A673 (cell line): ENCODE measurements around the gene CALHM5. TPM values are rescaled to one million over a fixed set of nuclear protein-coding genes. Genes with fewer than 3 reads are reported as not detected.

Experiments
- BruUV-seq: library from RNA; stranded (reverse); fragments of 400-500 nt; replicated peaks from 2 replicates; lab custom pipeline; 2021; lab: Mats Ljungman, UMichigan
- CTCF ChIA-PET: fragments of 300-600 bp; sonication (Branson Sonifier 250); formaldehyde crosslinking; loops from one replicate; lab custom pipeline; 2022; ENCODE audit warnings: antibody characterized with exemption; lab: Charles Lee
- POLR2A ChIA-PET: fragments of 300-600 bp; sonication (Branson Sonifier 250); formaldehyde crosslinking; loops from one replicate; lab custom pipeline; 2022; ENCODE audit warnings: antibody characterized with exemption; ENCODE audit not compliant: low non-redundant PET; lab: Charles Lee
- DNase-seq: peaks from one replicate; pipeline ENCODE4 v3.0.0-alpha.2; 2015; ENCODE audit warnings: low spot score
- H3K27ac ChIP-seq: fragments of 200-600 bp; sonication (generic); 2 replicates; pipeline ENCODE4 v1.5.1; 2016; ENCODE audit warnings: mixed run types, low read depth, mild to moderate bottlenecking, mixed read lengths, antibody characterized with exemption, low read length; ENCODE audit not compliant: poor library complexity, severe bottlenecking
- H3K27me3 ChIP-seq: fragments of 200-600 bp; sonication (generic); replicated peaks from 2 replicates; pipeline ENCODE4 v1.6.1; 2017; ENCODE audit warnings: mixed run types, low read depth, mild to moderate bottlenecking, mixed read lengths, antibody characterized with exemption, low read length; ENCODE audit not compliant: insufficient read depth, poor library complexity
- H3K36me3 ChIP-seq: fragments of 200-600 bp; sonication (generic); 2 replicates; pipeline ENCODE4 v1.6.1; 2016; ENCODE audit warnings: mixed run types, mild to moderate bottlenecking, mixed read lengths, antibody characterized with exemption, low read length; ENCODE audit not compliant: insufficient read depth, poor library complexity, severe bottlenecking
- H3K4me1 ChIP-seq: fragments of 200-600 bp; sonication (generic); 2 replicates; pipeline ENCODE4 v1.6.1; 2017; ENCODE audit warnings: mixed run types, mild to moderate bottlenecking, mixed read lengths, antibody characterized with exemption, low read length; ENCODE audit not compliant: insufficient read depth, poor library complexity, severe bottlenecking
- H3K4me3 ChIP-seq: fragments of 200-600 bp; sonication (generic); 2 replicates; pipeline ENCODE4 v1.5.1; 2016; ENCODE audit warnings: low read depth, mixed run types, mild to moderate bottlenecking, mixed read lengths, low read length; ENCODE audit not compliant: poor library complexity, severe bottlenecking
- H3K9me3 ChIP-seq: fragments of 200-600 bp; sonication (generic); 2 replicates; pipeline ENCODE4 v1.6.1; 2016; ENCODE audit warnings: mixed run types, low read depth, mild to moderate bottlenecking, mixed read lengths, antibody characterized with exemption, low read length; ENCODE audit not compliant: poor library complexity, severe bottlenecking
- CTCF ChIP-seq: fragments of 300-800, 200-600 bp; sonication (generic); conservative IDR thresholded peaks from 2 replicates; pipeline ENCODE4 v1.5.1; 2017; ENCODE audit warnings: low read depth, mild to moderate bottlenecking, antibody characterized with exemption, low read length, moderate library complexity, mixed read lengths
- EZH2 ChIP-seq: fragments of 200-600 bp; sonication (generic); IDR thresholded peaks from 2 replicates; pipeline ENCODE4 v1.6.1; 2017; ENCODE audit warnings: borderline replicate concordance, low read depth, mild to moderate bottlenecking, mixed read lengths, antibody characterized with exemption, low read length; ENCODE audit not compliant: poor library complexity, severe bottlenecking
- intact Hi-C: fragments of 100-400 bp; cut with micrococcal nuclease; formaldehyde crosslinking; loops from one replicate; pipeline ENCODE4 v1.10.0; 2022; ENCODE audit not compliant: unreplicated experiment
- total RNA-seq: library from RNA; stranded (reverse); gene quantifications from 2 replicates; pipeline ENCODE4 v1.2.3, GENCODE V29; 2021

The CALHM5 gene
- total RNA-seq, 1 experiment from 2014 or later, result 0.26 TPM

GRCh38 chr6:116528133-116528532 lies 16.7 kb downstream of the CALHM5 start:
- intact Hi-C loops, result no loop called here
- Histone ChIP-seq H3K36me3 (no peaks in the 10 kb centered on the region), H3K4me3 (no peak overlapping the region), H3K4me1 (peaks cover 10% of the 10 kb centered on the region), H3K27ac (no peak overlapping the region), H3K9me3 (no peaks in the 10 kb centered on the region), H3K27me3 (no peaks in the 10 kb centered on the region)
- no TSS peak for BruUV-seq
- no peak for DNase-seq
- TF ChIP-seq EZH2 (no peak), CTCF (no peak)
- POLR2A ChIA-PET, result no interaction called here
- CTCF ChIA-PET, result no interaction called here

GRCh38 chr6:116528780-116529179 lies 17.3 kb downstream of the CALHM5 start:
- no peaks in the 10 kb centered on the region for H3K9me3 ChIP-seq
- no peak for TF ChIP-seq EZH2
- TF ChIP-seq CTCF, result no peak
- DNase-seq, result no peak
- CTCF ChIA-PET, result no interaction called here
- H3K4me1 ChIP-seq, result peaks cover 10% of the 10 kb centered on the region
- no peak overlapping the region for H3K27ac ChIP-seq
- intact Hi-C loops, result no loop called here
- POLR2A ChIA-PET, result no interaction called here
- no peak overlapping the region for H3K4me3 ChIP-seq
- no peaks in the 10 kb centered on the region for H3K27me3 ChIP-seq
- no TSS peak for BruUV-seq
- H3K36me3 ChIP-seq, result no peaks in the 10 kb centered on the region

GRCh38 chr6:116529466-116530290 lies 18.2 kb downstream of the CALHM5 start:
- intact Hi-C loops, result no loop called here

More at GRCh38 chr6:116529466-116530290, 18.2 kb downstream of the CALHM5 start:
- Histone ChIP-seq H3K27ac (no peak overlapping the region), H3K27me3 (no peaks in the 10 kb centered on the region), H3K4me1 (peaks cover 10% of the 10 kb centered on the region), H3K36me3 (no peaks in the 10 kb centered on the region), H3K4me3 (no peak overlapping the region), H3K9me3 (no peaks in the 10 kb centered on the region)
- CTCF ChIA-PET, result no interaction called here
- TF ChIP-seq CTCF (no peak), EZH2 (no peak)
- no peak for DNase-seq
- BruUV-seq, result no TSS peak
- POLR2A ChIA-PET, result no interaction called here
